Upper lobe of right lung (tissue), 1 donor: ENCODE results near the gene CHMP4A. TPM values are rescaled to one million over a fixed set of nuclear protein-coding genes. Genes with fewer than 3 reads are reported as not detected.
"Not testable (repeated sequence)": the region's sequence is repeated elsewhere in the genome, so short reads cannot be mapped to it uniquely, and the experiment has no call there.

Source experiments
- ATAC-seq: fragments of 200-7000 bp; cut with Tn5 transposase; one replicate; pipeline ENCODE4 v1.9.1; 2020; ENCODE audit warnings: mild to moderate bottlenecking, moderate library complexity
- DNase-seq: peaks from one replicate; pipeline ENCODE4 v3.0.0-alpha.2; 2020
- H3K27ac ChIP-seq: fragments of 200-600 bp; one replicate; pipeline ENCODE4 v1.8.0; 2022
- H3K27me3 ChIP-seq: fragments of 200-600 bp; one replicate; pipeline ENCODE4 v1.8.0; 2022; ENCODE audit warnings: mild to moderate bottlenecking
- H3K36me3 ChIP-seq: fragments of 200-600 bp; one replicate; pipeline ENCODE4 v1.8.0; 2022
- H3K4me1 ChIP-seq: fragments of 200-600 bp; one replicate; pipeline ENCODE4 v1.8.0; 2022
- H3K4me3 ChIP-seq: fragments of 200-600 bp; one replicate; pipeline ENCODE4 v1.8.0; 2022; ENCODE audit warnings: mild to moderate bottlenecking
- H3K9me3 ChIP-seq: fragments of 200-600 bp; one replicate; pipeline ENCODE4 v1.8.0; 2022
- CTCF ChIP-seq: fragments of 200-600 bp; IDR thresholded peaks from one replicate; pipeline ENCODE4 v1.8.0; 2022; ENCODE audit warnings: antibody characterized with exemption
- intact Hi-C: fragments of 100-400 bp; cut with DNase I; formaldehyde crosslinking; loops from one replicate; pipeline ENCODE4 v1.11.0; 2022
- total RNA-seq: library from RNA; stranded (reverse); fragmentation: NEBNext Ultra II Directional; extraction: Animal tissue kit (Norgen Biotek cat#: 25700); gene quantifications from one replicate; pipeline ENCODE4 v1.2.1, GENCODE V29; 2021
- donor health status: DM: no; HTN: yes; CAD: no; lungs with severe emphysema.

The CHMP4A gene
- total RNA-seq, 1 donor from 2014 or later = 48.0 TPM

GRCh38 chr14:24206260-24207103 is 6.8 kb downstream of the CHMP4A start:
- ATAC-seq (no peak), DNase-seq (no peak)
- Histone ChIP-seq H3K9me3 (no peaks in the 10 kb centered on the region), H3K4me3 (no peak overlapping the region), H3K4me1 (no peaks in the 10 kb centered on the region), H3K36me3 (peaks cover 70% of the 10 kb centered on the region), H3K27ac (no peak overlapping the region), H3K27me3 (no peaks in the 10 kb centered on the region)
- intact Hi-C loops = no loop called here
- no peak for TF ChIP-seq CTCF

GRCh38 chr14:24204163-24205146 is 8.8 kb downstream of the CHMP4A start:
- H3K36me3 ChIP-seq = peaks cover 57% of the 10 kb centered on the region

DNA sequence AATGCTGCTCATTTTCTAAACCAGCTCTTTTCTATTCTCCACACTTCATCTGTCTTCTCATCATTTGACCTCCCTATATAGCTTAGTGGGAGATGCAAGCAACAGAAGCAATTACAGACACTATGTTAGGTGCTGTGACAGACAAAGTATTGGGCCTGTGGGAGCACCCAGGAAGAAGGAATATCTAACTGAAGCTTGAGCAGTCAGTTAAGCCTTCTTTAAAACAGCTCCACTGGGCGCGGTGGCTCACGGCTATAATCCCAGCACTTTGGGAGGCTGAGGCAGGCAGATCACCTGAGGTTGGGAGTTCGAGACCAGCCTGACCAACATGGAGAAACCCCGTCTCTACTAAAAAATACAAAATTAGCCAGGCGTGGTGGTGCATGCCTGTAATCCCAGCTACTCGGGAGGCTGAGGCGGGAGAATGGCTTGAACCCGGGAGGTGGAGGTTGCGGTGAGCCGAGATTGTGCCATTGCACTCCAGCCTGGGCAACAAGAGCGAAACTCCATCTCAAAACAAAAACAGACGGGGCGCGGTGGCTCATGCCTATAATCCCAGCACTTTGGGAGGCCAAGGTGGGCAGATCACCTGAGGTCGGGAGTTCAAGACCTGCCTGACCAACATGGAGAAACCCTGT is 9.9 kb downstream of the CHMP4A start:
- intact Hi-C loops, H3K27ac ChIP-seq, H3K4me3 ChIP-seq, DNase-seq, H3K27me3 ChIP-seq, H3K4me1 ChIP-seq, H3K9me3 ChIP-seq, ATAC-seq: not testable (repeated sequence)
- H3K36me3 ChIP-seq = peaks cover 48% of the 10 kb centered on the region

More at GRCh38 chr14:24204163-24205146, 8.8 kb downstream of the CHMP4A start:
- no peak overlapping the region for H3K4me3 ChIP-seq
- ATAC-seq (no peak), DNase-seq (no peak)
- H3K9me3 ChIP-seq = no peaks in the 10 kb centered on the region
- no peaks in the 10 kb centered on the region for H3K4me1 ChIP-seq
- intact Hi-C loops = no loop called here
- no peaks in the 10 kb centered on the region for H3K27me3 ChIP-seq
- TF ChIP-seq CTCF = no peak
- H3K27ac ChIP-seq = no peak overlapping the region

- intact Hi-C loops, DNase-seq, H3K4me3 ChIP-seq, H3K4me1 ChIP-seq, H3K9me3 ChIP-seq, ATAC-seq, H3K27me3 ChIP-seq, H3K27ac ChIP-seq: not testable (repeated sequence)
- peaks cover 40% of the 10 kb centered on the region for H3K36me3 ChIP-seq
Observed at GRCh38 chr14:24202538-24202937, 10.8 kb downstream of the CHMP4A start.

- ATAC-seq = no peak
- Histone ChIP-seq H3K27ac (no peak overlapping the region), H3K36me3 (peaks cover 15% of the 10 kb centered on the region), H3K9me3 (no peaks in the 10 kb centered on the region), H3K27me3 (no peaks in the 10 kb centered on the region), H3K4me1 (peaks cover 23% of the 10 kb centered on the region), H3K4me3 (no peak overlapping the region)
- no peak for TF ChIP-seq CTCF
- DNase-seq = no peak
- intact Hi-C loops = no loop called here
Observed at GRCh38 chr14:24198814-24199524, 14.3 kb downstream of the CHMP4A start.

GRCh38 chr14:24197056-24197450 is 16.2 kb downstream of the CHMP4A start:
- DNase-seq = no peak
- Histone ChIP-seq H3K9me3 (no peaks in the 10 kb centered on the region), H3K27ac (no peak overlapping the region), H3K4me3 (peak overlapping the region; percentile 89), H3K27me3 (no peaks in the 10 kb centered on the region), H3K4me1 (peaks cover 25% of the 10 kb centered on the region), H3K36me3 (peaks cover 20% of the 10 kb centered on the region)
- ATAC-seq = no peak
- no peak for TF ChIP-seq CTCF
- intact Hi-C loops = no loop called here
